A549 (cell line): ENCODE data around the gene KCNH8.

Experiments
- CHD4 ChIP-seq: fragments of 200-600 bp; sonication (generic); IDR thresholded peaks from 2 replicates; pipeline ENCODE4 v1.6.1; 2016; ENCODE audit warnings: antibody characterized with exemption, mild to moderate bottlenecking, borderline replicate concordance
- CTCF ChIP-seq: fragments of >200 bp; sonication (Bioruptor Twin); formaldehyde crosslinking; IDR thresholded peaks from 3 replicates; pipeline ENCODE4 v1.5.1; 2016
- EP300 ChIP-seq, 2 experiments: fragments of >200 bp; sonication (Bioruptor Twin); formaldehyde crosslinking; IDR thresholded peaks; 2 replicates in 1 of 2; 3 replicates in 1 of 2; pipeline ENCODE4 v1.6.1; 2016 to 2017
- KDM1A ChIP-seq: fragments of 200-600 bp; sonication (generic); IDR thresholded peaks from 2 replicates; pipeline ENCODE4 v1.6.1; 2016; ENCODE audit warnings: low read depth, mild to moderate bottlenecking
- NR3C1 ChIP-seq: fragments of >200 bp; sonication (Bioruptor Twin); formaldehyde crosslinking; IDR thresholded peaks from 3 replicates; pipeline ENCODE4 v1.6.1; 2017
- POLR2A ChIP-seq: IDR thresholded peaks from 2 replicates; pipeline ENCODE4 v1.6.1; 2012; ENCODE audit warnings: mild to moderate bottlenecking, low read length
- RAD21 ChIP-seq, 2 experiments: fragments of >200 bp in 1 of 2; sonication (Bioruptor Twin) in 1 of 2; formaldehyde crosslinking in 1 of 2; IDR thresholded peaks in 1 of 2; conservative IDR thresholded peaks in 1 of 2; 2 replicates in 1 of 2; 3 replicates in 1 of 2; pipeline ENCODE4 v1.6.1; 2012 to 2018; ENCODE audit warnings: inconsistent platforms in 1 of 2
- RFX5 ChIP-seq: fragments of 450-650 bp; IDR thresholded peaks from 2 replicates; pipeline ENCODE4 v1.7.1; 2014; ENCODE audit warnings: antibody characterized with exemption, mild to moderate bottlenecking, moderate library complexity
- RNF2 ChIP-seq: fragments of 200-600 bp; sonication (generic); IDR thresholded peaks from 2 replicates; pipeline ENCODE4 v1.6.1; 2016; ENCODE audit warnings: low read depth, mild to moderate bottlenecking, antibody characterized with exemption, moderate library complexity, borderline replicate concordance
- TF ChIP-seq, protein P1 (sequence below): fragments of 450-650 bp; IDR thresholded peaks from 2 replicates; pipeline ENCODE4 v1.6.1; 2014; ENCODE audit warnings: antibody characterized with exemption

DNA sequence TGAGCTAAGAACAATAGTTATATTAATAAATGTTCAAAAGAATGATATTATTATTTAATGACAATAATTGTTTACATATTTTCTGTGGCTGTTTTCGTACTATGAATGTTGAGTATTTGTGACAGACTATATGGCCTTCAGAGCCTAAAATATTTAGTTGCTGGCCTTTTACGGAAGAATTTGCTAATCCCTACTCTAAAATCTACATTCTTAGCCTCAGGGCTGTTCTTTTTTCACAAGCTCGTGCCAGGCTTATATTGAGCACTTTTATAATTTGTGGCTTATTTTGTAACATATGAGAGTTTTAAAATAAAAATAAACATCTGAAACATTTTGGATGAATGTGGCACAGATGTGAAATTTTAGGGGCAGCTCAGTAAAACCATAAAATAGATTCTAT, 79.9 kb downstream of the KCNH8 start:
- no peak for TF ChIP-seq CTCF
- TF ChIP-seq, protein P1, sequence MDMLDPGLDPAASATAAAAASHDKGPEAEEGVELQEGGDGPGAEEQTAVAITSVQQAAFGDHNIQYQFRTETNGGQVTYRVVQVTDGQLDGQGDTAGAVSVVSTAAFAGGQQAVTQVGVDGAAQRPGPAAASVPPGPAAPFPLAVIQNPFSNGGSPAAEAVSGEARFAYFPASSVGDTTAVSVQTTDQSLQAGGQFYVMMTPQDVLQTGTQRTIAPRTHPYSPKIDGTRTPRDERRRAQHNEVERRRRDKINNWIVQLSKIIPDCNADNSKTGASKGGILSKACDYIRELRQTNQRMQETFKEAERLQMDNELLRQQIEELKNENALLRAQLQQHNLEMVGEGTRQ = no peak
- no peak for TF ChIP-seq RAD21 (conservative IDR thresholded peaks at IDR 0.05 in 1 of 2, IDR thresholded peaks at IDR 0.05 in 1 of 2)
- no peak for TF ChIP-seq NR3C1
- no peak for TF ChIP-seq EP300 (IDR thresholded peaks at IDR 0.05)
- no peak for TF ChIP-seq RFX5
- no peak for TF ChIP-seq POLR2A
- TF ChIP-seq RNF2 = no peak
- TF ChIP-seq CHD4 = no peak
- no peak for TF ChIP-seq KDM1A
